OCI-LY3 (cell line): ENCODE data around the gene EIF4E1B.
"Not testable (repeated sequence)": the region's sequence is repeated elsewhere in the genome, so short reads cannot be mapped to it uniquely, and the experiment has no call there.

Experiments
- H2AFZ ChIP-seq: fragments of 200-600, 300-600 bp; shearing (Covaris generic); 2 replicates; pipeline ENCODE4 v1.6.0; 2014; ENCODE audit warnings: antibody characterized with exemption, low read depth, low read length
- H3K27ac ChIP-seq: fragments of 200-600, 300-600 bp; sonication (generic); 2 replicates; pipeline ENCODE4 v1.5.1; 2014; ENCODE audit warnings: mild to moderate bottlenecking, low read length, moderate library complexity, mixed read lengths
- H3K27me3 ChIP-seq: fragments of 200-600, 300-600 bp; sonication (generic); 2 replicates; pipeline ENCODE4 v1.6.1; 2014; ENCODE audit warnings: low read depth, low read length, mixed read lengths
- H3K36me3 ChIP-seq: fragments of 200-600, 300-600 bp; sonication (generic); replicated peaks from 2 replicates; pipeline ENCODE3; 2014; ENCODE audit warnings: low read depth, low read length, mixed read lengths
- H3K4me1 ChIP-seq: fragments of 300-600, 200-600 bp; sonication (generic); 2 replicates; pipeline ENCODE4 v1.6.1; 2014; ENCODE audit warnings: low read length, mixed read lengths
- H3K4me2 ChIP-seq: fragments of 200-600, 300-600 bp; sonication (generic); 2 replicates; pipeline ENCODE4 v1.6.1; 2014; ENCODE audit warnings: low read length, mixed read lengths
- H3K4me3 ChIP-seq: fragments of 300-600, 200-600 bp; sonication (generic); 2 replicates; pipeline ENCODE4 v1.5.1; 2014; ENCODE audit warnings: antibody characterized with exemption, mild to moderate bottlenecking, low read length, moderate library complexity
- H3K79me2 ChIP-seq: fragments of 300-600, 200-600 bp; shearing (Covaris generic); 2 replicates; pipeline ENCODE4 v1.6.1; 2014; ENCODE audit warnings: mild to moderate bottlenecking, low read length, mixed read lengths
- H3K9ac ChIP-seq: fragments of 300-600, 200-600 bp; shearing (Covaris generic); 2 replicates; pipeline ENCODE4 v1.6.0; 2014; ENCODE audit warnings: mild to moderate bottlenecking, low read length, moderate library complexity
- H3K9me3 ChIP-seq: fragments of 200-600, 300-600 bp; shearing (Covaris generic); 2 replicates; pipeline ENCODE4 v1.6.1; 2014; ENCODE audit warnings: low read length, mixed read lengths; ENCODE audit not compliant: insufficient read depth
- H4K20me1 ChIP-seq: fragments of 200-600, 300-600 bp; sonication (generic); 2 replicates; pipeline ENCODE4 v1.6.1; 2016; ENCODE audit warnings: low read length, mixed read lengths; ENCODE audit not compliant: insufficient read depth
- EZH2phosphoT487 ChIP-seq: fragments of 200-600 bp; shearing (Covaris generic); IDR thresholded peaks from 2 replicates; pipeline ENCODE4 v1.6.1; 2018; ENCODE audit warnings: antibody characterized with exemption, mixed run types, low read depth
- TF ChIP-seq, protein P1 (sequence below): fragments of 200-600, 300-600 bp; sonication (generic); IDR thresholded peaks from 2 replicates; pipeline ENCODE4 v1.5.1; 2014; ENCODE audit warnings: antibody characterized with exemption, low read length, low read depth

Gene EIF4E1B

DNA sequence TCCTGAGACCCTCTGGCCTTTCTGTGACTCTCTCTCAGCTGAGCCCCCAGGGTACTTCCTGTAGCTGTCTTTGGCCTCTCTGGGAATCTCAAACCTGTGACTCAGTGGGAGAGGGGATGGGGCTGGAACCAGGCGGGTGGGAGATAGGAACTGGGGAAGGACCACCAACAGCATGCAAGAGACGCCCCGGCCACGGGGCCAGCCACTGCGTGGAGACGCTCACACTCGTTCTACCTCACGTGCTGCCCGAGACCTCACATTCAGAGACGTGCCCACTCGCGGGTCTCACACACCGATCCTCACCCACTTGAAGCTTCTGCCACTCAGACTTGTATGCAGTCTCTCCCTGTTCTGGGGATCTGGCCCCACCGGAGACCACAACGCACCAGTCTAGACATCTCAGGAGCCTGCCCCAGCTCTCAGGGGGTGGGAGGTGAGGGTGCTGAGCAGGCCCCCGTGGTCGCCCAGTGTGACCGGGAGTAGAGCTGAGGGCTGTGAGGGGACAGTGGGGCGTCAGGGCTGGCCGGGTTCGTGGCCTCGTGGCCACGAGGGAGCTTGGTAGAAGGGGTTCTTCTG is 34.3 kb upstream of the EIF4E1B start:
- H3K9ac ChIP-seq: no peak overlapping the region
- TF ChIP-seq, protein P1, sequence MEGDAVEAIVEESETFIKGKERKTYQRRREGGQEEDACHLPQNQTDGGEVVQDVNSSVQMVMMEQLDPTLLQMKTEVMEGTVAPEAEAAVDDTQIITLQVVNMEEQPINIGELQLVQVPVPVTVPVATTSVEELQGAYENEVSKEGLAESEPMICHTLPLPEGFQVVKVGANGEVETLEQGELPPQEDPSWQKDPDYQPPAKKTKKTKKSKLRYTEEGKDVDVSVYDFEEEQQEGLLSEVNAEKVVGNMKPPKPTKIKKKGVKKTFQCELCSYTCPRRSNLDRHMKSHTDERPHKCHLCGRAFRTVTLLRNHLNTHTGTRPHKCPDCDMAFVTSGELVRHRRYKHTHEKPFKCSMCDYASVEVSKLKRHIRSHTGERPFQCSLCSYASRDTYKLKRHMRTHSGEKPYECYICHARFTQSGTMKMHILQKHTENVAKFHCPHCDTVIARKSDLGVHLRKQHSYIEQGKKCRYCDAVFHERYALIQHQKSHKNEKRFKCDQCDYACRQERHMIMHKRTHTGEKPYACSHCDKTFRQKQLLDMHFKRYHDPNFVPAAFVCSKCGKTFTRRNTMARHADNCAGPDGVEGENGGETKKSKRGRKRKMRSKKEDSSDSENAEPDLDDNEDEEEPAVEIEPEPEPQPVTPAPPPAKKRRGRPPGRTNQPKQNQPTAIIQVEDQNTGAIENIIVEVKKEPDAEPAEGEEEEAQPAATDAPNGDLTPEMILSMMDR: no peak
- no peak for TF ChIP-seq EZH2phosphoT487
- H3K36me3 ChIP-seq: no peaks in the 10 kb centered on the region
- no peak overlapping the region for H2AFZ ChIP-seq
- H4K20me1 ChIP-seq: 0 out of 2 replicates have a peak, but pooled peaks cover 2% of the 10 kb centered on the region
- H3K4me3 ChIP-seq: no peak overlapping the region
- 0 out of 2 replicates have a peak, but pooled peaks cover 3% of the 10 kb centered on the region for H3K9me3 ChIP-seq
- no peaks in the 10 kb centered on the region for H3K79me2 ChIP-seq
- no peak overlapping the region for H3K27ac ChIP-seq
- no peak overlapping the region for H3K4me2 ChIP-seq
- no peaks in the 10 kb centered on the region for H3K27me3 ChIP-seq
- H3K4me1 ChIP-seq: no peaks in the 10 kb centered on the region

DNA sequence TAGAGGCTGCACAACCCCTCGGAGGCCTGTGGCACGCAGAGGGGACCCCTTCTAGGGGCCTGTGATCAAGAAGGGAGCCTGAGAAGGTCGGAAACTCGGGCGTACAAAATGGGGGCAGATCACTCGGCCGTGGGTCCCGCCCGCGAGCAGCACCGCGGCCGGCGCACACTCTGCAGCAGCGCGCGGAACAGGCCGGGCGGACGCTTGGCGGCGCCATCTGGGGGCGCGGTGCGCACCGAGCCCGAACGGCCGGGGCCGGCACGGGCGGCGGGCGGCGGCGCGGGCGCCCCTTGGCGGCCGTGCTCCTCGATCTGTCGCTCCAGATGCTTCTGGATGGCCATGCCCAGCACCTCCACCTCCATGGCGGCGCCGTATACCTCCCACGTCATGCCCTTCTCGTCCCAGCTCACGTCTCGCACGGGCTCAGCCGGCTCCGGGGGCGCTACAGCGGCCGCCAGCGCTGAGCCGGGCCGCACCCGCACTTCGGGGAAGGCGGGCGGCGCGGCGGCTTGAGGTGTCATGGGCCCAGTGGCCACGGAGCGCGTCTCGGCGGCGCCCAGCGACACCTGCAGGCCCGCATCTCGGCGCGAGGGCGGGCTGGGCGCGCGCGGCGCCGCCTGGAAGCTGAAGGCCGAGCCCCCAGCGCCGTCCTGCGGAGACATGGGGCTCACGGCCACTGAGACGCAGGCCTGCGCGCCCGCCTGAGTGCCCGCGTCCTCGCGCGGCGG is 33.6 kb upstream of the EIF4E1B start:
- H2AFZ ChIP-seq: no peak overlapping the region
- H3K27me3 ChIP-seq: no peaks in the 10 kb centered on the region
- no peaks in the 10 kb centered on the region for H3K79me2 ChIP-seq
- no peak overlapping the region for H3K9ac ChIP-seq
- H3K36me3 ChIP-seq: no peaks in the 10 kb centered on the region
- no peaks in the 10 kb centered on the region for H3K9me3 ChIP-seq
- 0 out of 2 replicates have a peak, but pooled peaks cover 5% of the 10 kb centered on the region for H4K20me1 ChIP-seq
- H3K4me1 ChIP-seq: no peaks in the 10 kb centered on the region
- H3K27ac ChIP-seq: no peak overlapping the region
- no peak overlapping the region for H3K4me3 ChIP-seq
- H3K4me2 ChIP-seq: no peak overlapping the region
- no peak for TF ChIP-seq EZH2phosphoT487
- TF ChIP-seq, protein P1: no peak

DNA sequence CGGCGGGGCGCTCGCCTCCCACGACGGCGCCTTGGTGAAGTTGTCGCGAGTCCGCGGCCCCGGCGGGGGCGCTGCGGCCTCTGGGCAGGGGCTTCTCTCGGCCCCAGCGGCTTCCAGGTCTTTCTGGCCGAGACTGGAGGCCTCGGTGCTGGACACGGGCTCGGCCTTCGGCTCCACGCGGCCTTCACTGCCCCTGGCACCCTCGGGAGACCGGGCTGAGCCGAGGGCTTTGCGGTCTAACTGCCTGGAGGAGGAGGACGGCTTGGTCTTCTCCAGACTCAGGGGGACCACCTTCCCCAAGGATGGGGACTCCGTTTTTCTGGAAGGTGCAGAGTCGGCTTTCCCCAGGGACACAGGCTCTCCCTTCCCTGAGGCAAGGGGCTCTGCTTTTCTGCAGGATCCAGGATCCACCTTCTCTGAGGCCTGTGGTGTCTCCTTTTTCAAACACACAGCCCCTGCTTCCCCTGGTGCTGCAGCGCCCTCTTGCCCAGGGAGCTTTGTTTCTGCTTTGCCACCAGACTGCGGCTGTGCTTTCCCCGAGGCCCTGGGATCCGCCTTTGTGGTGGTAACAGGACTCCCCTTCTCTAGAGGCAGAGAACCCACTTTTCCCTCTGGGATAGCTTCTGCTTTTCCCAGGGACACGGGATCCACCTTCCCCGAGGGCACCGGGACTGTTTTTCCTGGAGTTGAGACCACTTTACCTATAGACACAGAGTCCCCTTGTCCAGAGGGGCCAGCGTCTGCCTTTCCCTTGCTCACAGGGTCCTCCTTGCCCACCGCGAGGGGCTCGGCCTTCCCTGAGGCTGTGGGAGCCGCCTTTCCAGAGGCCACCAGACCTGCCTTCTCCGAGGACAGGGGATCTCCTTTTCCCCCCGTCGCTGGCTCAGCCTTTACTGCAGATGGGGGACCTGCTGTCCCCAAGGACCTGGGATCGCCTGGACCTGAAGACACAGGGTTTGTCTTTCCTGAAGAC is 32.8 kb upstream of the EIF4E1B start:
- H2AFZ ChIP-seq: no peak overlapping the region
- H3K4me1 ChIP-seq: no peaks in the 10 kb centered on the region
- H3K9ac ChIP-seq: no peak overlapping the region
- H3K4me2 ChIP-seq: no peak overlapping the region
- no peak for TF ChIP-seq EZH2phosphoT487
- TF ChIP-seq, protein P1: no peak
- no peak overlapping the region for H3K4me3 ChIP-seq
- no peaks in the 10 kb centered on the region for H3K79me2 ChIP-seq
- H3K36me3 ChIP-seq: no peaks in the 10 kb centered on the region
- no peaks in the 10 kb centered on the region for H3K9me3 ChIP-seq
- no peaks in the 10 kb centered on the region for H3K27me3 ChIP-seq
- no peak overlapping the region for H3K27ac ChIP-seq
- 0 out of 2 replicates have a peak, but pooled peaks cover 5% of the 10 kb centered on the region for H4K20me1 ChIP-seq

DNA sequence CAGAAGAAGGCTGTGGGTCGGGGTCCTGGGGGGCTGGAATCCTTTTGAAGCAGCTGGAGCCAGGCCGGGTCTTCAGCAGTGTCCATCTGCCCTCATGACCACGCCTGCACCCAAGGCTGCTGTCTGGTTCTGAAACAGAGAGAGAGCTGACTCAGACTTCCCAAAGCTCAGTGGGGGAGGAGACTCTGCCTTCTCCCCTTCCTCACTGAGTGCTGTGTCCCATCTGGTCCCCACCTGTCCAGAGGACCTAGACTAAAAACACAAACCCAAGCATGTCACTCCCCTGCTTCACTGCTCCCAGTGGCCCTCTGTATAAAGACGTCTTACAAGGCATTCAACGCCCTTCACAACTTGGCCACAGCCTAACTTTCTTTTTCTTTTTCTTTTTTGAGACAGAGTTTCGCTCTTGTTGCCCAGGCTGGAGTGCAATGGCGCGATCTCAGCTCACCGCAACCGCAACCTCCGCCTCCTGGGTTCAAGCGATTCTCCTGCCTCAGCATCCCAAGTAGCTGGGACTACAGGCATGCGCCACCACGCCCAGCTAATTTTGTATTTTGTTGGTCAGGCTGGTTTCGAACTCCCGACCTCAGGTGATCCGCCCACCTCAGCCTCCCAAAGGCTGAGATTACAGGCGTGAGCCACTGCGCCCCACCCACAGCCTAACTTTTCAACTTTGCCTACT is 30.6 kb upstream of the EIF4E1B start:
- H3K27me3 ChIP-seq, H3K9ac ChIP-seq, H3K27ac ChIP-seq, H3K36me3 ChIP-seq, H3K9me3 ChIP-seq, H3K79me2 ChIP-seq, H2AFZ ChIP-seq, H3K4me2 ChIP-seq, H3K4me1 ChIP-seq, H3K4me3 ChIP-seq, H4K20me1 ChIP-seq: not testable (repeated sequence)
